IMR-90 (cell line): ENCODE data around the gene GDF9. TPM values are rescaled to one million over a fixed set of nuclear protein-coding genes. Genes with fewer than 3 reads are reported as not detected.

ENCODE experiments used
- ATAC-seq: fragments of 200-7000 bp; cut with Tn5 transposase; 2 replicates; pipeline ENCODE4 v1.9.1; 2020; ENCODE audit warnings: low read depth, mild to moderate bottlenecking, moderate library complexity
- BruUV-seq: library from RNA; stranded (reverse); fragments of 400-500 nt; replicated peaks from 2 replicates; lab custom pipeline; 2021; lab: Mats Ljungman, UMichigan
- CTCF ChIA-PET: fragments of 300-600 bp; formaldehyde crosslinking; extraction: SDS; loops from one replicate; lab custom pipeline; 2021; ENCODE audit warnings: antibody characterized with exemption; lab: Yijun Ruan, JAX
- POLR2A ChIA-PET: fragments of 300-600 bp; sonication (Branson Sonifier 250); formaldehyde crosslinking; loops from one replicate; lab custom pipeline; 2022; ENCODE audit warnings: antibody characterized with exemption; ENCODE audit not compliant: unreplicated experiment; lab: Charles Lee
- DNase-seq: peaks from one replicate; pipeline ENCODE4 v3.0.0; 2013
- H2AFZ ChIP-seq: replicated peaks from 2 replicates; pipeline ENCODE3; 2013; ENCODE audit warnings: low read length, mild to moderate bottlenecking; ENCODE audit not compliant: poor library complexity
- H2AK5ac ChIP-seq: 2 replicates; pipeline ENCODE4 v1.6.1; 2013; ENCODE audit warnings: low read depth, low read length, inconsistent platforms
- H2AK9ac ChIP-seq: replicated peaks from 2 replicates; pipeline ENCODE3; 2013; ENCODE audit warnings: mild to moderate bottlenecking, low read depth, low read length, moderate library complexity; ENCODE audit not compliant: poor library complexity
- H2BK120ac ChIP-seq: 2 replicates; pipeline ENCODE4 v1.6.1; 2013; ENCODE audit warnings: low read depth, low read length, inconsistent platforms
- H2BK15ac ChIP-seq: 3 replicates; pipeline ENCODE4 v1.6.1; 2013; ENCODE audit warnings: low read depth, low read length, inconsistent platforms
- H2BK20ac ChIP-seq: 2 replicates; pipeline ENCODE4 v1.6.1; 2013; ENCODE audit warnings: low read depth, mild to moderate bottlenecking, inconsistent platforms, low read length, moderate library complexity
- H2BK5ac ChIP-seq: 2 replicates; pipeline ENCODE4 v1.6.1; 2013; ENCODE audit warnings: mild to moderate bottlenecking, low read depth, low read length, inconsistent platforms; ENCODE audit not compliant: poor library complexity, severe bottlenecking
- H3K14ac ChIP-seq: replicated peaks from 2 replicates; pipeline ENCODE4 v1.6.1; 2013; ENCODE audit warnings: low read depth, low read length, inconsistent platforms
- H3K18ac ChIP-seq: 2 replicates; pipeline ENCODE4 v1.6.1; 2013; ENCODE audit warnings: low read depth, low read length, control low read depth
- H3K23ac ChIP-seq: 2 replicates; pipeline ENCODE4 v1.6.1; 2013; ENCODE audit warnings: low read depth, low read length, inconsistent platforms
- H3K27ac ChIP-seq: 2 replicates; pipeline ENCODE4 v1.5.1; 2013; ENCODE audit warnings: mild to moderate bottlenecking, control low read depth, low read length; ENCODE audit not compliant: insufficient read depth
- H3K27me3 ChIP-seq: 2 replicates; pipeline ENCODE4 v1.6.1; 2013; ENCODE audit warnings: low read length; ENCODE audit not compliant: control insufficient read depth, insufficient read depth
- H3K36me3 ChIP-seq: 2 replicates; pipeline ENCODE4 v1.6.1; 2013; ENCODE audit warnings: low read length, mixed read lengths; ENCODE audit not compliant: control insufficient read depth, insufficient read depth
- H3K4ac ChIP-seq: 2 replicates; pipeline ENCODE4 v1.6.1; 2013; ENCODE audit warnings: low read depth, low read length, inconsistent platforms
- H3K4me1 ChIP-seq: 2 replicates; pipeline ENCODE4 v1.6.1; 2013; ENCODE audit warnings: low read length, mixed read lengths; ENCODE audit not compliant: control insufficient read depth, insufficient read depth
- H3K4me2 ChIP-seq: 2 replicates; pipeline ENCODE4 v1.6.1; 2013; ENCODE audit warnings: low read depth, mild to moderate bottlenecking, control low read depth, low read length, moderate library complexity
- H3K4me3 ChIP-seq: 2 replicates; pipeline ENCODE4 v1.5.1; 2013; ENCODE audit warnings: low read depth, mild to moderate bottlenecking, control low read depth, low read length, moderate library complexity; ENCODE audit not compliant: insufficient read depth
- H3K56ac ChIP-seq: 2 replicates; pipeline ENCODE4 v1.6.1; 2013; ENCODE audit warnings: low read length, inconsistent platforms; ENCODE audit not compliant: insufficient read depth; ENCODE audit errors: extremely low read depth
- H3K79me1 ChIP-seq, 2 experiments: 2 replicates each; pipeline ENCODE4 v1.6.1; 2013; ENCODE audit warnings: low read length in 2 of 2, inconsistent platforms in 1 of 2, low read depth in 1 of 2
- H3K9ac ChIP-seq: 2 replicates; pipeline ENCODE4 v1.6.1; 2013; ENCODE audit warnings: low read depth, low read length, control low read depth
- H3K9me1 ChIP-seq: 2 replicates; pipeline ENCODE4 v1.6.1; 2013; ENCODE audit warnings: low read length, inconsistent platforms; ENCODE audit not compliant: insufficient read depth
- H3K9me3 ChIP-seq: 2 replicates; pipeline ENCODE4 v1.6.1; 2013; ENCODE audit warnings: low read length; ENCODE audit not compliant: control insufficient read depth, insufficient read depth
- H4K20me1 ChIP-seq: 2 replicates; pipeline ENCODE4 v1.6.1; 2013; ENCODE audit warnings: low read length, inconsistent platforms; ENCODE audit not compliant: insufficient read depth
- H4K5ac ChIP-seq: 2 replicates; pipeline ENCODE4 v1.6.1; 2013; ENCODE audit warnings: mild to moderate bottlenecking, low read depth, low read length, control low read depth
- H4K8ac ChIP-seq, 2 experiments: 2 replicates each; pipeline ENCODE4 v1.6.1; 2013; ENCODE audit warnings: low read depth in 2 of 2, low read length in 2 of 2, control low read depth in 1 of 2, inconsistent platforms in 1 of 2
- H4K91ac ChIP-seq: 2 replicates; pipeline ENCODE4 v1.6.1; 2013; ENCODE audit warnings: low read depth, low read length, inconsistent platforms; ENCODE audit not compliant: insufficient read depth
- BHLHE40 ChIP-seq: fragments of 150-350 bp; IDR thresholded peaks from 2 replicates; pipeline ENCODE4 v1.6.1; 2016; ENCODE audit warnings: mild to moderate bottlenecking, low read depth, low read length
- CEBPB ChIP-seq: IDR thresholded peaks from 2 replicates; pipeline ENCODE4 v1.6.1; 2012; ENCODE audit warnings: low read depth, low read length, improper control_type of control experiment
- CHD1 ChIP-seq: IDR thresholded peaks from 2 replicates; pipeline ENCODE4 v1.6.1; 2012; ENCODE audit warnings: low read depth, low read length, improper control_type of control experiment
- FOS ChIP-seq: fragments of 150-350 bp; IDR thresholded peaks from 2 replicates; pipeline ENCODE4 v1.6.1; 2016; ENCODE audit warnings: low read depth, low read length
- MAFK ChIP-seq: IDR thresholded peaks from 2 replicates; pipeline ENCODE4 v1.6.1; 2012; ENCODE audit warnings: low read depth, low read length, improper control_type of control experiment
- MXI1 ChIP-seq: IDR thresholded peaks from 2 replicates; pipeline ENCODE4 v1.6.1; 2012; ENCODE audit warnings: low read depth, mild to moderate bottlenecking, low read length, moderate library complexity, borderline replicate concordance
- NFE2L2 ChIP-seq: fragments of 150-350 bp; IDR thresholded peaks from 2 replicates; pipeline ENCODE4 v1.6.1; 2016; ENCODE audit warnings: low read depth, mild to moderate bottlenecking, low read length
- POLR2A ChIP-seq: IDR thresholded peaks from 2 replicates; pipeline ENCODE4 v1.6.1; 2012; ENCODE audit warnings: mild to moderate bottlenecking, low read depth, low read length
- RAD21 ChIP-seq: IDR thresholded peaks from 2 replicates; pipeline ENCODE4 v1.6.1; 2012; ENCODE audit warnings: low read length, improper control_type of control experiment
- RCOR1 ChIP-seq: IDR thresholded peaks from 2 replicates; pipeline ENCODE4 v1.6.1; 2012; ENCODE audit warnings: mild to moderate bottlenecking, low read length, improper control_type of control experiment; ENCODE audit not compliant: insufficient replicate concordance
- RFX5 ChIP-seq: IDR thresholded peaks from 2 replicates; pipeline ENCODE4 v1.8.0; 2012; ENCODE audit warnings: low read depth, mild to moderate bottlenecking, low read length, moderate library complexity
- SMC3 ChIP-seq: fragments of 150-350 bp; IDR thresholded peaks from 2 replicates; pipeline ENCODE4 v1.6.1; 2016; ENCODE audit warnings: low read depth, mild to moderate bottlenecking, antibody characterized with exemption, low read length, moderate library complexity
- WGBS, 2 experiments: methylation state at CpG; one replicate each; pipeline versions ENCODE4 v1.1.5 to v1.1.7; 2013; ENCODE audit warnings: missing lambda C conversion rate in 2 of 2; ENCODE audit not compliant: insufficient read length in 1 of 2; ENCODE audit errors: extremely low coverage in 2 of 2; 5-methylcytosine and 5-hydroxymethylcytosine counted together
- dilution Hi-C: fragments of 300-500 bp; cut with HindIII; formaldehyde crosslinking; loops from one replicate; pipeline ENCODE4 v1.14.3; 2018; ENCODE audit warnings: low sequenced_read_pairs; ENCODE audit not compliant: unreplicated experiment
- in situ Hi-C: fragments of 300-500 bp; cut with MboI; formaldehyde crosslinking; loops from 3 replicates; pipeline ENCODE4 v1.14.3; 2019; ENCODE audit warnings: low sequenced_read_pairs, inconsistent platforms, mixed read lengths
- intact Hi-C: fragments of 100-400 bp; cut with micrococcal nuclease; formaldehyde crosslinking; loops from 2 replicates; pipeline ENCODE4 v1.10.0; 2022
- polyA plus RNA-seq, 3 experiments: library from polyadenylated mRNA; depleted of rRNA; stranded (reverse); fragments of >200 nt; gene quantifications; 2 replicates each; pipeline ENCODE4 v1.2.3, GENCODE V29; 2012; ENCODE audit warnings: low replicate concordance in 1 of 3
- total RNA-seq: library from RNA; depleted of rRNA; stranded (reverse); fragments of >200 nt; gene quantifications from 2 replicates; pipeline ENCODE4 v1.2.3, GENCODE V29; 2012
- TF ChIP-seq, protein P1 (sequence below): fragments of 150-350 bp; IDR thresholded peaks from 2 replicates; pipeline ENCODE4 v1.6.1; 2017; ENCODE audit warnings: mild to moderate bottlenecking, antibody characterized with exemption, low read length, low read depth
- TF ChIP-seq, protein P2 (sequence below): conservative IDR thresholded peaks from 2 replicates; pipeline ENCODE4 v1.5.1; 2012; ENCODE audit warnings: mild to moderate bottlenecking, low read depth, low read length, improper control_type of control experiment

Gene GDF9
- total and polyA plus RNA-seq, 2 of the 4 experiments (the other 2 are of a cell fraction): 0.18 to 0.21 TPM

DNA sequence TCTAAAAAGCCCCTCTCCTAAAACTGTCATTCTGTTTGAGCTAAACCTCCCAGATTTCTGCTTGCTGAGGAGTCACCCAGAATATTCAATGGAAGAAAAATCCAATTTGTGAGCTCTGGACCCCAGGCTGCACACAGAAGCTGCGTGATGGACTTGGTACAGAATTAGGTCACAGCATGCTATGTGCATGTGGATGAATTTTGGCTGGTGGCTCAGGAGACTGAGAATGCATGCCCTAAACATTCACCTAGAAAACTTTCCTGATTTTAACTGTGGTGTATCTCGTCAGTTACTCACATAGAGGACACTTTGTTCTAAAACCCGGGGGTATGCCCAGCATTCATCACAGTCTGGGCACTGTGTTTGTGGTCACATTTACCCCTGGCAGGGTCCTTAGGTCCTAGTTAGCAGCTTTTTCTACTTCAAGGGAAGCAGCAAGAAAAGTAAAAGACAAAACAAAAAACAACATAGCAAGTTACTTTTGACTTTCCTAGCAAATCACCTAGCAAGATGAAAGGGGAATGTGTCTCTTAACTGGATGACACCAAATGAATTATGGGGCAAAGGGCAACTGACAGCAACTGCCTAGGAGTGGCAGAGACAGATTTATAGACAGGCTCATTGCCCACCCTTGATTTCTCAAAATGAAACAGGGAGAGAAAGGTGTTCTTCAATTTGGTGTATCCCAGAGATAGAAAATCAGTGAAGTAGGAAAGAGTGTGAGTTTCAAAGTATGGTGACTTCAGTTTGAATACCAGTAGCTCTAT lies 27.6 kb downstream of the GDF9 start:
- no peak overlapping the region for H2AFZ ChIP-seq
- no peak overlapping the region for H3K4me2 ChIP-seq
- H3K36me3 ChIP-seq: no peaks in the 10 kb centered on the region
- POLR2A ChIA-PET: no interaction called here
- no peaks in the 10 kb centered on the region for H3K79me1 ChIP-seq
- peaks cover 7% of the 10 kb centered on the region for H3K9me1 ChIP-seq
- no peaks in the 10 kb centered on the region for H3K9me3 ChIP-seq
- 100% methylated on average over 1 of the region's 3 CpGs; no CpG with 5 or more reads in 1 of the 2 experiments for WGBS, 2 experiments
- no TSS peak for BruUV-seq
- H3K23ac ChIP-seq: 0 out of 2 replicates have a peak overlapping the region, but pooled peaks have one; percentile 8
- H3K9ac ChIP-seq: no peak overlapping the region
- intact Hi-C loops: no loop called here
- no peaks in the 10 kb centered on the region for H3K27me3 ChIP-seq
- H3K4ac ChIP-seq: peak overlapping the region; percentile 90; the same call in 1 of the 2 replicates
- TF ChIP-seq, protein P1, sequence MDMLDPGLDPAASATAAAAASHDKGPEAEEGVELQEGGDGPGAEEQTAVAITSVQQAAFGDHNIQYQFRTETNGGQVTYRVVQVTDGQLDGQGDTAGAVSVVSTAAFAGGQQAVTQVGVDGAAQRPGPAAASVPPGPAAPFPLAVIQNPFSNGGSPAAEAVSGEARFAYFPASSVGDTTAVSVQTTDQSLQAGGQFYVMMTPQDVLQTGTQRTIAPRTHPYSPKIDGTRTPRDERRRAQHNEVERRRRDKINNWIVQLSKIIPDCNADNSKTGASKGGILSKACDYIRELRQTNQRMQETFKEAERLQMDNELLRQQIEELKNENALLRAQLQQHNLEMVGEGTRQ: no peak
- TF ChIP-seq RAD21 (no peak), RCOR1 (no peak), SMC3 (no peak), MXI1 (no peak), BHLHE40 (no peak), MAFK (no peak), POLR2A (no peak), FOS (no peak), RFX5 (no peak), CEBPB (no peak), NFE2L2 (no peak), CHD1 (no peak)
- TF ChIP-seq, protein P2, sequence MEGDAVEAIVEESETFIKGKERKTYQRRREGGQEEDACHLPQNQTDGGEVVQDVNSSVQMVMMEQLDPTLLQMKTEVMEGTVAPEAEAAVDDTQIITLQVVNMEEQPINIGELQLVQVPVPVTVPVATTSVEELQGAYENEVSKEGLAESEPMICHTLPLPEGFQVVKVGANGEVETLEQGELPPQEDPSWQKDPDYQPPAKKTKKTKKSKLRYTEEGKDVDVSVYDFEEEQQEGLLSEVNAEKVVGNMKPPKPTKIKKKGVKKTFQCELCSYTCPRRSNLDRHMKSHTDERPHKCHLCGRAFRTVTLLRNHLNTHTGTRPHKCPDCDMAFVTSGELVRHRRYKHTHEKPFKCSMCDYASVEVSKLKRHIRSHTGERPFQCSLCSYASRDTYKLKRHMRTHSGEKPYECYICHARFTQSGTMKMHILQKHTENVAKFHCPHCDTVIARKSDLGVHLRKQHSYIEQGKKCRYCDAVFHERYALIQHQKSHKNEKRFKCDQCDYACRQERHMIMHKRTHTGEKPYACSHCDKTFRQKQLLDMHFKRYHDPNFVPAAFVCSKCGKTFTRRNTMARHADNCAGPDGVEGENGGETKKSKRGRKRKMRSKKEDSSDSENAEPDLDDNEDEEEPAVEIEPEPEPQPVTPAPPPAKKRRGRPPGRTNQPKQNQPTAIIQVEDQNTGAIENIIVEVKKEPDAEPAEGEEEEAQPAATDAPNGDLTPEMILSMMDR: no peak
- no peak for ATAC-seq
- H3K14ac ChIP-seq: peak overlapping the region; percentile 54
- peak overlapping the region; percentile 10; the same call in 1 of the 2 replicates for H2AK5ac ChIP-seq
- H4K5ac ChIP-seq: peak overlapping the region; percentile 80
- H3K18ac ChIP-seq: peak overlapping the region; percentile 88
- DNase-seq: no peak
- peak overlapping the region; percentile 93 for H2BK5ac ChIP-seq
- H3K56ac ChIP-seq: no peak overlapping the region
- peak overlapping the region; percentile 31; the same call in 1 of the 3 replicates for H2BK15ac ChIP-seq
- no peak overlapping the region for H3K27ac ChIP-seq
- CTCF ChIA-PET: interaction anchor here (0.8 kb wide), 1 partner anchor 156 kb away, joined by 4 read pairs; no protein-coding TSS in a partner anchor
- peaks cover 19% of the 10 kb centered on the region for H3K4me1 ChIP-seq
- H4K8ac ChIP-seq: peak overlapping the region; percentile 46 to 89; a peak in 2 of 4 replicates
- in situ Hi-C loops: no loop called here
- no peak overlapping the region for H3K4me3 ChIP-seq
- H2AK9ac ChIP-seq: no peak overlapping the region
- 0 out of 2 replicates have a peak overlapping the region, but pooled peaks have one; percentile 38 for H2BK20ac ChIP-seq
- H2BK120ac ChIP-seq: peak overlapping the region; percentile 92; the same call in 1 of the 2 replicates
- H4K91ac ChIP-seq: peak overlapping the region; percentile 62; the same call in 1 of the 2 replicates
- dilution Hi-C loops: no loop called here
- no peaks in the 10 kb centered on the region for H4K20me1 ChIP-seq
